ENCODE data around the gene ABHD18. TPM values are rescaled to one million over a fixed set of nuclear protein-coding genes. Genes with fewer than 3 reads are reported as not detected.
"Not testable (repeated sequence)": the region's sequence is repeated elsewhere in the genome, so short reads cannot be mapped to it uniquely, and the experiment has no call there.

The ABHD18 gene
- total RNA-seq, 1 donor from 2014 or later, result 35.1 TPM

- intact Hi-C loops (cut with DNase I), result loop anchor here (1.0 to 5.0 kb wide), 2 partner anchors 96 to 226 kb away; partner anchors contain the start of genes ABHD18, MFSD8 and PGRMC2
- peak; percentile 99 for DNase-seq (ENCODE audit: low spot score)
Observed at GRCh38 chr4:128060699-128061565, 95.7 kb downstream of the ABHD18 start, which contains the start of gene LARP1B. TSS of gene LARP1B (plus strand) at chr4:128061312. CDS start at chr4:128074952, 13,640 bp downstream.

- DNase-seq (ENCODE audit: low spot score), result peak; percentile 80
- intact Hi-C loops (cut with DNase I), result loop anchor here (1.0 to 5.0 kb wide), 2 partner anchors 97 to 225 kb away; partner anchors contain the start of genes ABHD18, MFSD8 and PGRMC2
Observed at GRCh38 chr4:128061566-128062536, 96.6 kb downstream of the ABHD18 start.

GRCh38 chr4:128066453-128066820 lies 101.2 kb downstream of the ABHD18 start:
- intact Hi-C loops (cut with DNase I); DNase-seq (ENCODE audit: low spot score): not testable (repeated sequence)

- DNase-seq (ENCODE audit: low spot score), result peak; percentile 39
- intact Hi-C loops (cut with DNase I), result no loop called here
Observed at GRCh38 chr4:128068918-128069317, 103.7 kb downstream of the ABHD18 start.

GRCh38 chr4:128076464-128076863 lies 111.3 kb downstream of the ABHD18 start:
- intact Hi-C loops (cut with DNase I), result no loop called here
- DNase-seq (ENCODE audit: low spot score), result no peak

Other genes starting within 250 kb of the ABHD18 start
- gene SLC25A31, start 235.0 kb upstream of the ABHD18 start, total RNA-seq, result not detected
- 12.4 TPM for gene HSPA4L, start 183.1 kb upstream of the ABHD18 start, total RNA-seq
- 0.75 TPM for gene PLK4, start 84.5 kb upstream of the ABHD18 start, total RNA-seq
- gene MFSD8, start 233 bp upstream of the ABHD18 start, total RNA-seq, result 10.9 TPM
- 24.2 TPM for gene LARP1B, start 95.9 kb downstream of the ABHD18 start, total RNA-seq

Data from cardiac septum (tissue), 1 donor.